AG09309 (cell line): Measurements from ENCODE around the gene ATP13A4.

Experiments
- DNase-seq: peaks from one replicate; pipeline ENCODE4 v3.0.0-alpha.2; 2010; ENCODE audit warnings: low read depth
- H3K4me3 ChIP-seq: 2 replicates; pipeline ENCODE4 v1.5.1; 2011; ENCODE audit warnings: mild to moderate bottlenecking, low read depth, low read length, moderate library complexity; ENCODE audit not compliant: control insufficient read depth
- CTCF ChIP-seq: IDR thresholded peaks from 2 replicates; pipeline ENCODE4 v1.5.1; 2011; ENCODE audit warnings: mild to moderate bottlenecking, low read depth, low read length, inconsistent platforms; ENCODE audit not compliant: insufficient read depth, control insufficient read depth; ENCODE audit errors: missing control alignments

Gene ATP13A4

GRCh38 chr3:193585530-193585929 is 30.8 kb upstream of the ATP13A4 start:
- TF ChIP-seq CTCF, result no peak

DNA sequence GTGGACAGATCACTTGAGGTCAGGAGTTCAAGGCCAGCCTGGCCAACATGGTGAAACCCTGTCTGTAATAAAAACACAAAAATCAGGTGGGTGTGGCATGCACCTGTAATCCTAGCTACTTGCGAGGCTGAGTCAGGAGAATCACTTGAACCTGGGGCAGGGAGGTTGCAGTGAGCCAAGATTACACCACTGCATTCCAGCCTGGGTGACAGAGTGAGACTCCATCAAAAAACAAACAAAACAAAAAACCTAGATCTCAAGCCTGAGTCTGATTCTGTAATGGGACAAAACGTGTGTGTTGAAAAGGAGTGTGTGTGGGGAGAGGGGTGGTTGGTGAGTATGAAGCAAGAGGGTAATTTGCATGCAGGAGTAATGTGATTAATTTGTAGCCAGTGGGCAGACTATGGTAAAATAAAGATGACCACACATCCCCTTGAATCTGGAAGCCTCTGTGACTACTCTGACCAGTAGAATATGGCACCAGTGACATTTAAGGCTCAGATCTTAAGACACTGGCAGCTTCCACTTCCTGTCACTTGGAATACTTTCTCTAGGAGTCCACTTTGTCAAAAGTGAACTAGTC is 19.9 kb upstream of the ATP13A4 start:
- no peak overlapping the region for H3K4me3 ChIP-seq
- TF ChIP-seq CTCF, result no peak
- DNase-seq, result no peak

More at GRCh38 chr3:193585530-193585929, 30.8 kb upstream of the ATP13A4 start:
- DNase-seq, result no peak
- H3K4me3 ChIP-seq, result no peak overlapping the region

GRCh38 chr3:193573403-193574191 is 18.9 kb upstream of the ATP13A4 start:
- H3K4me3 ChIP-seq, result no peak overlapping the region
- TF ChIP-seq CTCF, result no peak
- DNase-seq, result no peak

- DNase-seq, result peak; percentile 29
- TF ChIP-seq CTCF, result peak; percentile 82
- no peak overlapping the region for H3K4me3 ChIP-seq
These were observed 17.8 kb upstream of the ATP13A4 start for GRCh38 chr3:193572426-193572908.

DNA sequence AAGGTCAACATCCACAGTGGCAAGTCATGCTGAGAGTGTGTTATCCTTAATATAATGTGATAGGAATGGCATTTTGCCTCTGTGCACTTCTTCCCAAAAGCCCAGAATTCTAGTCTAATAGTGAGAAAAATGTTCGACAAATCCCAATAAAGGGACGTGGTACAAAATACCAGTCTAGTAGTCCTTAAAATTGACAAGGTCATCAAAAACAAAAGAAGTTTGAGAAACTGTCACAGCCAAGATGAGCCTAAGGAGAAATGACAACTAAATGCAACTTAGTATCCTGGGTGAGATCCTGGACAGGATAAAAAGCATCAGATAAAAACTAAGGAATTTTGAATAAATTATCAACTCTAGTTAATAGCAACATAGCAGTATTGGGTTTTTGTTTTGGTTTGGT is 14.4 kb upstream of the ATP13A4 start:
- H3K4me3 ChIP-seq, result no peak overlapping the region
- no peak for TF ChIP-seq CTCF
- no peak for DNase-seq

- DNase-seq, result no peak
- H3K4me3 ChIP-seq, result no peak overlapping the region
- peak; percentile 23 for TF ChIP-seq CTCF
These were observed 9.3 kb upstream of the ATP13A4 start for GRCh38 chr3:193564012-193564411.
